HEK293 (cell line): ENCODE data around the gene MPPED1.

Experiments used
- CTCF ChIA-PET: fragments of 350-600 bp; formaldehyde crosslinking; extraction: SDS; loops from one replicate; lab custom pipeline; 2021; ENCODE audit warnings: antibody characterized with exemption; lab: Yijun Ruan, JAX
- POLR2A ChIA-PET: fragments of 300-600 bp; formaldehyde crosslinking; extraction: SDS; loops from one replicate; lab custom pipeline; 2020; ENCODE audit warnings: antibody characterized with exemption, inconsistent platforms; lab: Yijun Ruan, JAX
- H3K27ac ChIP-seq: fragments of 200-500 bp; sonication (Bioruptor generic); 2 replicates; pipeline ENCODE4 v1.5.1; 2014; ENCODE audit warnings: low read depth, low read length, control low read depth, inconsistent platforms; ENCODE audit errors: extremely low read depth
- H3K36me3 ChIP-seq, 2 experiments: fragments of 200-500 bp in 1 of 2; sonication (Bioruptor generic) in 1 of 2; 1 replicate in 1 of 2; 2 replicates in 1 of 2; pipeline ENCODE4 v1.5.1; 2014 to 2017; ENCODE audit warnings: inconsistent platforms in 2 of 2, low read length in 2 of 2; ENCODE audit not compliant: control insufficient read depth in 2 of 2, insufficient read depth in 1 of 2
- H3K4me1 ChIP-seq: fragments of 200-500 bp; sonication (Bioruptor generic); 2 replicates; pipeline ENCODE4 v1.5.1; 2014; ENCODE audit warnings: mild to moderate bottlenecking, low read length, inconsistent platforms; ENCODE audit not compliant: control insufficient read depth, insufficient read depth
- H3K4me3 ChIP-seq: 2 replicates; pipeline ENCODE4 v1.5.1; 2011; ENCODE audit warnings: low read depth, mild to moderate bottlenecking, control low read depth, low read length, moderate library complexity
- H3K9me3 ChIP-seq: fragments of 200-500 bp; sonication (Bioruptor generic); 2 replicates; pipeline ENCODE4 v1.5.1; 2014; ENCODE audit warnings: low read depth, low read length, inconsistent platforms; ENCODE audit not compliant: control insufficient read depth, insufficient read depth
- SALL2 ChIP-seq: fragments of 450-650 bp; formaldehyde crosslinking; IDR thresholded peaks from 2 replicates; pipeline ENCODE4 v1.5.0; 2017; ENCODE audit warnings: missing biosample characterization, mild to moderate bottlenecking, missing genetic modification characterization, borderline replicate concordance
- SP7 ChIP-seq: fragments of 450-650 bp; formaldehyde crosslinking; IDR thresholded peaks from 2 replicates; pipeline ENCODE4 v1.5.1; 2016; ENCODE audit warnings: missing biosample characterization, missing genetic modification characterization
- ZBTB6 ChIP-seq: fragments of 450-650 bp; formaldehyde crosslinking; IDR thresholded peaks from 2 replicates; pipeline ENCODE4 v1.5.1; 2017; ENCODE audit warnings: missing biosample characterization, missing genetic modification characterization
- ZNF155 ChIP-seq: fragments of 450-650 bp; formaldehyde crosslinking; IDR thresholded peaks from 2 replicates; pipeline ENCODE4 v1.5.1; 2016; ENCODE audit warnings: missing biosample characterization, missing genetic modification characterization
- ZNF157 ChIP-seq: fragments of 450-650 bp; formaldehyde crosslinking; IDR thresholded peaks from 2 replicates; pipeline ENCODE4 v1.5.1; 2016; ENCODE audit warnings: missing biosample characterization, missing genetic modification characterization
- ZNF677 ChIP-seq: fragments of 450-650 bp; IDR thresholded peaks from 2 replicates; pipeline ENCODE4 v1.5.0; 2018; ENCODE audit warnings: missing biosample characterization, mild to moderate bottlenecking, missing genetic modification characterization, moderate library complexity
- ZNF701 ChIP-seq: fragments of 450-650 bp; formaldehyde crosslinking; IDR thresholded peaks from 2 replicates; pipeline ENCODE4 v1.5.1; 2016; ENCODE audit warnings: missing biosample characterization, missing genetic modification characterization
- ZNF704 ChIP-seq: fragments of 450-650 bp; formaldehyde crosslinking; IDR thresholded peaks from 2 replicates; pipeline ENCODE4 v1.5.1; 2016; ENCODE audit warnings: missing biosample characterization, missing genetic modification characterization
- ZNF76 ChIP-seq: fragments of 450-650 bp; formaldehyde crosslinking; IDR thresholded peaks from 2 replicates; pipeline ENCODE4; 2016; ENCODE audit warnings: low read depth, missing biosample characterization, missing genetic modification characterization, borderline replicate concordance
- ZNF830 ChIP-seq: fragments of 450-650 bp; IDR thresholded peaks from 2 replicates; pipeline ENCODE4 v1.5.0; 2018; ENCODE audit warnings: missing biosample characterization, missing genetic modification characterization, low read depth, mild to moderate bottlenecking, moderate library complexity
- ZSCAN23 ChIP-seq: fragments of 450-650 bp; formaldehyde crosslinking; IDR thresholded peaks from 2 replicates; pipeline ENCODE4 v1.5.1; 2016; ENCODE audit warnings: missing biosample characterization, missing genetic modification characterization
- TF ChIP-seq, protein P1 (sequence below): fragments of 450-650 bp; formaldehyde crosslinking; IDR thresholded peaks from 2 replicates; pipeline ENCODE4 v1.5.1; 2016; ENCODE audit warnings: missing biosample characterization, missing genetic modification characterization
- TF ChIP-seq, protein P2 (sequence below): fragments of 450-650 bp; formaldehyde crosslinking; IDR thresholded peaks from 2 replicates; pipeline ENCODE4 v1.5.1; 2016; ENCODE audit warnings: missing biosample characterization, missing genetic modification characterization
- TF ChIP-seq, protein P3 (sequence below): fragments of 450-650 bp; formaldehyde crosslinking; IDR thresholded peaks from 2 replicates; pipeline ENCODE4 v1.5.0; 2017; ENCODE audit warnings: missing biosample characterization, missing genetic modification characterization, borderline replicate concordance
- TF ChIP-seq, protein P4 (sequence below): fragments of 450-650 bp; formaldehyde crosslinking; IDR thresholded peaks from 2 replicates; pipeline ENCODE4 v1.5.1; 2016; ENCODE audit warnings: missing biosample characterization, missing genetic modification characterization
- TF ChIP-seq, protein P5 (sequence below): fragments of 450-650 bp; formaldehyde crosslinking; IDR thresholded peaks from 2 replicates; pipeline ENCODE4 v1.5.1; 2016; ENCODE audit warnings: missing biosample characterization, missing genetic modification characterization
- TF ChIP-seq, protein P6 (sequence below): fragments of 450-650 bp; formaldehyde crosslinking; IDR thresholded peaks from 2 replicates; pipeline ENCODE4 v1.5.1; 2016; ENCODE audit warnings: missing biosample characterization, missing genetic modification characterization
- TF ChIP-seq, protein P7 (sequence below): IDR thresholded peaks from 2 replicates; pipeline ENCODE4 v1.6.1; 2011; ENCODE audit warnings: mild to moderate bottlenecking, low read depth, low read length, borderline replicate concordance

Gene MPPED1

GRCh38 chr22:43424666-43425630 lies 13.1 kb downstream of the MPPED1 start:
- Histone ChIP-seq H3K4me3 (no peak overlapping the region), H3K4me1 (no peaks in the 10 kb centered on the region), H3K36me3 (no peaks in the 10 kb centered on the region), H3K9me3 (no peaks in the 10 kb centered on the region), H3K27ac (no peak overlapping the region)
- TF ChIP-seq ZNF155 (no peak), ZBTB6 (tag by site-specific recombination) (no peak), ZNF157 (no peak), ZNF704 (tag by site-specific recombination) (no peak), ZNF76 (tag by site-specific recombination) (no peak), SALL2 (tag by site-specific recombination) (no peak), ZSCAN23 (tag by site-specific recombination) (no peak), ZNF830 (tag by site-specific recombination) (no peak), ZNF701 (tag by site-specific recombination) (no peak), ZNF677 (tag by site-specific recombination) (no peak), SP7 (tag by site-specific recombination) (no peak)
- TF ChIP-seq, protein P1, sequence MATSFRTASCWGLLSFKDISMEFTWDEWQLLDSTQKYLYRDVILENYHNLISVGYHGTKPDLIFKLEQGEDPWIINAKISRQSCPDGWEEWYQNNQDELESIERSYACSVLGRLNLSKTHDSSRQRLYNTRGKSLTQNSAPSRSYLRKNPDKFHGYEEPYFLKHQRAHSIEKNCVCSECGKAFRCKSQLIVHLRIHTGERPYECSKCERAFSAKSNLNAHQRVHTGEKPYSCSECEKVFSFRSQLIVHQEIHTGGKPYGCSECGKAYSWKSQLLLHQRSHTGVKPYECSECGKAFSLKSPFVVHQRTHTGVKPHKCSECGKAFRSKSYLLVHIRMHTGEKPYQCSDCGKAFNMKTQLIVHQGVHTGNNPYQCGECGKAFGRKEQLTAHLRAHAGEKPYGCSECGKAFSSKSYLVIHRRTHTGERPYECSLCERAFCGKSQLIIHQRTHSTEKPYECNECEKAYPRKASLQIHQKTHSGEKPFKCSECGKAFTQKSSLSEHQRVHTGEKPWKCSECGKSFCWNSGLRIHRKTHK (tag by site-specific recombination): no peak
- TF ChIP-seq, protein P2, sequence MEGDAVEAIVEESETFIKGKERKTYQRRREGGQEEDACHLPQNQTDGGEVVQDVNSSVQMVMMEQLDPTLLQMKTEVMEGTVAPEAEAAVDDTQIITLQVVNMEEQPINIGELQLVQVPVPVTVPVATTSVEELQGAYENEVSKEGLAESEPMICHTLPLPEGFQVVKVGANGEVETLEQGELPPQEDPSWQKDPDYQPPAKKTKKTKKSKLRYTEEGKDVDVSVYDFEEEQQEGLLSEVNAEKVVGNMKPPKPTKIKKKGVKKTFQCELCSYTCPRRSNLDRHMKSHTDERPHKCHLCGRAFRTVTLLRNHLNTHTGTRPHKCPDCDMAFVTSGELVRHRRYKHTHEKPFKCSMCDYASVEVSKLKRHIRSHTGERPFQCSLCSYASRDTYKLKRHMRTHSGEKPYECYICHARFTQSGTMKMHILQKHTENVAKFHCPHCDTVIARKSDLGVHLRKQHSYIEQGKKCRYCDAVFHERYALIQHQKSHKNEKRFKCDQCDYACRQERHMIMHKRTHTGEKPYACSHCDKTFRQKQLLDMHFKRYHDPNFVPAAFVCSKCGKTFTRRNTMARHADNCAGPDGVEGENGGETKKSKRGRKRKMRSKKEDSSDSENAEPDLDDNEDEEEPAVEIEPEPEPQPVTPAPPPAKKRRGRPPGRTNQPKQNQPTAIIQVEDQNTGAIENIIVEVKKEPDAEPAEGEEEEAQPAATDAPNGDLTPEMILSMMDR (tag by site-specific recombination): no peak
- TF ChIP-seq, protein P3, sequence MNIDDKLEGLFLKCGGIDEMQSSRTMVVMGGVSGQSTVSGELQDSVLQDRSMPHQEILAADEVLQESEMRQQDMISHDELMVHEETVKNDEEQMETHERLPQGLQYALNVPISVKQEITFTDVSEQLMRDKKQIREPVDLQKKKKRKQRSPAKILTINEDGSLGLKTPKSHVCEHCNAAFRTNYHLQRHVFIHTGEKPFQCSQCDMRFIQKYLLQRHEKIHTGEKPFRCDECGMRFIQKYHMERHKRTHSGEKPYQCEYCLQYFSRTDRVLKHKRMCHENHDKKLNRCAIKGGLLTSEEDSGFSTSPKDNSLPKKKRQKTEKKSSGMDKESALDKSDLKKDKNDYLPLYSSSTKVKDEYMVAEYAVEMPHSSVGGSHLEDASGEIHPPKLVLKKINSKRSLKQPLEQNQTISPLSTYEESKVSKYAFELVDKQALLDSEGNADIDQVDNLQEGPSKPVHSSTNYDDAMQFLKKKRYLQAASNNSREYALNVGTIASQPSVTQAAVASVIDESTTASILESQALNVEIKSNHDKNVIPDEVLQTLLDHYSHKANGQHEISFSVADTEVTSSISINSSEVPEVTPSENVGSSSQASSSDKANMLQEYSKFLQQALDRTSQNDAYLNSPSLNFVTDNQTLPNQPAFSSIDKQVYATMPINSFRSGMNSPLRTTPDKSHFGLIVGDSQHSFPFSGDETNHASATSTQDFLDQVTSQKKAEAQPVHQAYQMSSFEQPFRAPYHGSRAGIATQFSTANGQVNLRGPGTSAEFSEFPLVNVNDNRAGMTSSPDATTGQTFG (tag by site-specific recombination): no peak
- TF ChIP-seq, protein P4, sequence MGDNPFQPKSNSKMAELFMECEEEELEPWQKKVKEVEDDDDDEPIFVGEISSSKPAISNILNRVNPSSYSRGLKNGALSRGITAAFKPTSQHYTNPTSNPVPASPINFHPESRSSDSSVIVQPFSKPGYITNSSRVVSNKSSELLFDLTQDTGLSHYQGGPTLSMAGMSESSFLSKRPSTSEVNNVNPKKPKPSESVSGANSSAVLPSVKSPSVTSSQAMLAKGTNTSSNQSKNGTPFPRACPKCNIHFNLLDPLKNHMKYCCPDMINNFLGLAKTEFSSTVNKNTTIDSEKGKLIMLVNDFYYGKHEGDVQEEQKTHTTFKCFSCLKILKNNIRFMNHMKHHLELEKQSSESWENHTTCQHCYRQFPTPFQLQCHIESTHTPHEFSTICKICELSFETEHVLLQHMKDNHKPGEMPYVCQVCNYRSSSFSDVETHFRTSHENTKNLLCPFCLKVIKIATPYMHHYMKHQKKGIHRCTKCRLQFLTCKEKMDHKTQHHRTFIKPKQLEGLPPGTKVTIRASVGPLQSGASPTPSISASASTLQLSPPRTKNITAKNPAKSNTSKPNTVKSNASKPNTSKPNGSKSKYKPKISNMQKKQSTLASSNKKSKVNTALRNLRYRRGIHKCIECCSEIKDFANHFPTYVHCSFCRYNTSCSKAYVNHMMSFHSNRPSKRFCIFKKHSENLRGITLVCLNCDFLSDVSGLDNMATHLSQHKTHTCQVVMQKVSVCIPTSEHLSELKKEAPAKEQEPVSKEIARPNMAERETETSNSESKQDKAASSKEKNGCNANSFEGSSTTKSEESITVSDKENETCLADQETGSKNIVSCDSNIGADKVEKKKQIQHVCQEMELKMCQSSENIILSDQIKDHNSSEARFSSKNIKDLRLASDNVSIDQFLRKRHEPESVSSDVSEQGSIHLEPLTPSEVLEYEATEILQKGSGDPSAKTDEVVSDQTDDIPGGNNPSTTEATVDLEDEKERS: no peak
- TF ChIP-seq, protein P5, sequence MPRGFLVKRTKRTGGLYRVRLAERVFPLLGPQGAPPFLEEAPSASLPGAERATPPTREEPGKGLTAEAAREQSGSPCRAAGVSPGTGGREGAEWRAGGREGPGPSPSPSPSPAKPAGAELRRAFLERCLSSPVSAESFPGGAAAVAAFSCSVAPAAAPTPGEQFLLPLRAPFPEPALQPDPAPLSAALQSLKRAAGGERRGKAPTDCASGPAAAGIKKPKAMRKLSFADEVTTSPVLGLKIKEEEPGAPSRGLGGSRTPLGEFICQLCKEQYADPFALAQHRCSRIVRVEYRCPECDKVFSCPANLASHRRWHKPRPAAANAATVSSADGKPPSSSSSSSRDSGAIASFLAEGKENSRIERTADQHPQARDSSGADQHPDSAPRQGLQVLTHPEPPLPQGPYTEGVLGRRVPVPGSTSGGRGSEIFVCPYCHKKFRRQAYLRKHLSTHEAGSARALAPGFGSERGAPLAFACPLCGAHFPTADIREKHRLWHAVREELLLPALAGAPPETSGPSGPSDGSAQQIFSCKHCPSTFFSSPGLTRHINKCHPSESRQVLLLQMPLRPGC (tag by site-specific recombination): no peak
- TF ChIP-seq, protein P6, sequence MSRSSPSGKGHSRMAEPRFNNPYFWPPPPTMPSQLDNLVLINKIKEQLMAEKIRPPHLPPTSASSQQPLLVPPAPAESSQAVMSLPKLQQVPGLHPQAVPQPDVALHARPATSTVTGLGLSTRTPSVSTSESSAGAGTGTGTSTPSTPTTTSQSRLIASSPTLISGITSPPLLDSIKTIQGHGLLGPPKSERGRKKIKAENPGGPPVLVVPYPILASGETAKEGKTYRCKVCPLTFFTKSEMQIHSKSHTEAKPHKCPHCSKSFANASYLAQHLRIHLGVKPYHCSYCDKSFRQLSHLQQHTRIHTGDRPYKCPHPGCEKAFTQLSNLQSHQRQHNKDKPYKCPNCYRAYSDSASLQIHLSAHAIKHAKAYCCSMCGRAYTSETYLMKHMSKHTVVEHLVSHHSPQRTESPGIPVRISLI: no peak
- TF ChIP-seq, protein P7, sequence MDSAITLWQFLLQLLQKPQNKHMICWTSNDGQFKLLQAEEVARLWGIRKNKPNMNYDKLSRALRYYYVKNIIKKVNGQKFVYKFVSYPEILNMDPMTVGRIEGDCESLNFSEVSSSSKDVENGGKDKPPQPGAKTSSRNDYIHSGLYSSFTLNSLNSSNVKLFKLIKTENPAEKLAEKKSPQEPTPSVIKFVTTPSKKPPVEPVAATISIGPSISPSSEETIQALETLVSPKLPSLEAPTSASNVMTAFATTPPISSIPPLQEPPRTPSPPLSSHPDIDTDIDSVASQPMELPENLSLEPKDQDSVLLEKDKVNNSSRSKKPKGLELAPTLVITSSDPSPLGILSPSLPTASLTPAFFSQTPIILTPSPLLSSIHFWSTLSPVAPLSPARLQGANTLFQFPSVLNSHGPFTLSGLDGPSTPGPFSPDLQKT: no peak
- POLR2A ChIA-PET: no interaction called here
- CTCF ChIA-PET: interaction anchor here (0.6 kb wide), 1 partner anchor 438 kb away, joined by 3 read pairs; the partner anchor contains the start of gene SULT4A1
